HG02840 (cell line): ENCODE data around the gene LAMB2.

ENCODE experiments used
- ATAC-seq: cut with Tn5 transposase; IDR thresholded peaks from one replicate; pipeline ENCODE4 v1.9.1; 2021; ENCODE audit warnings: mild to moderate bottlenecking, moderate library complexity, moderate number of reproducible peaks; ENCODE audit not compliant: unreplicated experiment, low FRiP score

The LAMB2 gene

DNA sequence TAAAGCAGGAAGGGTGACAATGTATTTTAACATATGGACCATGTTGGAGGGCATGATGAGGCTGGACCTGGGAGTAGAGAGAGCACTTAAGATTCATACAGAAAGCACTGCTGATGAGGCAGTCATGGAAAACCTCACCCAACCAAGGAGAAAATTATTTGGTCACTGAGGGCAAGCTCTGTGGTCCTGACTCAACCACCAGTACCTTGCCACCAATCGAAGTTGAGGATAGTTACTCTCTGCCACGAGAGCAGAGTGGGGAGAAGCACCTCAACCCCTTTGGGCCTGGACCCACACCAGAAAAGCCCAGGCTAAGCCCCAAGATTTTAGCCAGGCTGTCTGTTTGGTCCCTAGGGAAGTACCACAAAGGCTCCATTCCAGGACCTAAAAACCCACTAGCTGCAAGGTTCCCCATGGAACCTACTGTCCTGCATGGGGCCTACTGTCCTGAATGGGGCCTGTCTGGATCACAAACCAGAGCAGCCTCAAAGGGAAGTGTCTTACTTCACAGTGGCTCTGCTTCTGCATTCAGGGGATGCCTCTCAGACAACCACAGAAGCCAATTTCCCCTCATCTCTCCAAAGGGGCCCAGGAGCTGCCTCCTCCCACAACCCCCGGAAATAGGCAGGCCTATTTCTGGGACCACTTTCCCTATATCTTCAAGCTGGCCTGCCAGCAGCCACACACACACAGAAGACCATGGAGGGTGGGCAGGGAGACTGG lies 29.1 kb upstream of the LAMB2 start:
- ATAC-seq, result no peak

DNA sequence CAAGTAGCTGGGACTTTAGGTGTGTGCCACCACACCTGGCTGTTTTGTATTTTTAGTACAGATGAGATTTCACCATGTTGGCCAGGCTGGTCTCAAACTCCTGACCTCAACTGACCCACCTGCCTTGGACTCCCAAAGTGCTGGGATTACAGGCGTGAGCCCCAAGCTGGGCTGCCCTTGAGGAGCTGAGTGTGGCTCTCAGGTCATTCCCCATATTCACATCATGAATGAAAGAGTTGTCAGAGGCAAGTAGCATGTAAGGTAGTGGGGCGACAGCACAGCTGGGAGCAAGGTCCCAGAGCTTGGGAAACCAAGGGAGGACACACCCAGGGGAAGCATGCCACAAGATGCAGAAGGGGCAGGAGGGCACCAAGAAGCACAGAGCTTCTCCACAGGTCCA lies 28.3 kb upstream of the LAMB2 start:
- no peak for ATAC-seq

- ATAC-seq, result no peak
Measured at GRCh38 chr3:49158792-49159191, 25.9 kb upstream of the LAMB2 start.

- ATAC-seq, result no peak
Measured at GRCh38 chr3:49158103-49158709, 25.4 kb upstream of the LAMB2 start.

DNA sequence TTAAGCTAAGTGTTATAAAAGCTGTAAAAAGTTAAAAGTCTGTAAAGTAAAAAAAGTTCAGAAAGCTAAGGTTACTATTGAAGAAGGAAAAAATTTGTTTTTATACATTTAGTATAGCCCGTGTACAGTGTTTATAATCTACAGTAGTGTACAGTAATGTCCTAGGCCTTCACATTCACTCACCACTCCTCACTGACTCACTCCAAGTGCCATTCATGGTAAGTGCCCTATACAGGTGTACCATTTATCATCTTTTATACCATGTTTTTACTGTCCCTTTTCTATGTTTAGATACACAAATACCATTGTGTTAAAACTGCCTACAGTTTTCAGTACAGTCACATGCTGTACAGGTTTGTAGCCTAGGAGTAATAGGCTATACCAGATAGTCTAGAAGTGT lies 24.4 kb upstream of the LAMB2 start:
- ATAC-seq, result no peak

DNA sequence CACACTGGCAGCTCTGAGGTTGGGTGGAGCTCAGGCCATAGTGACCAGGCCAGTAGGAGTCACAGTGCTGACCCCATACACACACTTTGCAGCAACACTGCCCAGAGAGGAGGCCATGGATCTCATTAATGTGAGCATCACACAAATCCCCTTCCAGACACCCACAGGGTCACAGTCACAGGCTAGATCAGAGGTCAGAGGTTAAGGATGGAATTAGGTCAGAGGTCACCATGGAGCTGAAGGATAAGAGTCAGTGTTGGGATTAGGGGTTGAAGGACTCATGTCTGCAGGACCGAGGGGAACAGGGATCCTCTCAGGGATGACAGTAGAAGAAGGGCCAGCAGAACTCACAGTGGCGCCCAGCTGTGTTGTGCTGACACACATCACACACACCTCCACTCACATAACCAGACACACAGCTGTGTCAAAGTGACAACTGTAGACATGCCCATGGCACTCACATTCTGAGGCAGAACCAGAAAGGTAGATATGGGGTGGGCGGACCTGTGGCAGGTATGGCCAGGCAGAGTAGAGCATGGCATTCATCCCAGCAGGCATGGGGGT lies 20.6 kb upstream of the LAMB2 start:
- no peak for ATAC-seq

- ATAC-seq, result no peak
Measured at GRCh38 chr3:49151610-49152009, 18.8 kb upstream of the LAMB2 start.

DNA sequence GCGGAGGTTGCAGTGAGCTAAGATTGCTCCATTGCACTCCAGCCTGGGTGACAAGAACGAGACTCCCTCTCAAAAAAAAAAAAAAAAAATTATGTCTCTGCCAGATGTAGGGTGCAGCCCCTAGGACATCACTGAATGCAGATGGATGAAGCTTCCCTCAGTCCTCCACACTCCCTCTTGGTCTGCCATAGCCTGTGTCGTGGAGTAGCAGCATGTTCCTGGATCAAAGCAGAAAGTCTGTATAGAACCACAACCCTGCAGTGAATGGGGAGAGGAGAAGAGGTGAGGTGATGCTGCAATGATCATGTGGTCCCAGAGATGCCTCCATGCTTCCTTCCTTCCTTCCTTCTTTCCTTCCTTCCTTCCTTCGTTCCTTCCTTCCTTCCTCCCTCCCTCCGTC lies 15.3 kb upstream of the LAMB2 start:
- no peak for ATAC-seq

GRCh38 chr3:49140080-49140479 lies 7.2 kb upstream of the LAMB2 start:
- ATAC-seq, result no peak

DNA sequence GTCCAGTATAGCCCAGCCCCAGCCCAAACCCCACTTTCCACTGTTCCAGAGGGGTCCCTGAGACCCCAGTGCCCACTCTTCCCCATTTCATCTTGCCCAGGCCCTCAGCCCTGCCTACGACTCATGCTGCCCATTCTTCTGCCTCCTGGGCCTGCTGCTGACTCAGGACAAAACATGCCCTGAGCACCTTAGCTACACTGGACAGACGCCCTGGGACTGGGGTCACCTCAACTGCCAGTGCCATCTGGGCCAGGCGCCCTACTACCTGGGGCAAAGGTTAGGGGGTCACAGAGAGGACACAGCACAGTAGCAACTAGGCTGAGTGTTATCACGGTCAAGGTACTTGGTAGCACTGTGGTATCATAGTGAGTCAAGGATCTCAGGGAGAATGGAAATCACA lies 2.6 kb upstream of the LAMB2 start:
- no peak for ATAC-seq

DNA sequence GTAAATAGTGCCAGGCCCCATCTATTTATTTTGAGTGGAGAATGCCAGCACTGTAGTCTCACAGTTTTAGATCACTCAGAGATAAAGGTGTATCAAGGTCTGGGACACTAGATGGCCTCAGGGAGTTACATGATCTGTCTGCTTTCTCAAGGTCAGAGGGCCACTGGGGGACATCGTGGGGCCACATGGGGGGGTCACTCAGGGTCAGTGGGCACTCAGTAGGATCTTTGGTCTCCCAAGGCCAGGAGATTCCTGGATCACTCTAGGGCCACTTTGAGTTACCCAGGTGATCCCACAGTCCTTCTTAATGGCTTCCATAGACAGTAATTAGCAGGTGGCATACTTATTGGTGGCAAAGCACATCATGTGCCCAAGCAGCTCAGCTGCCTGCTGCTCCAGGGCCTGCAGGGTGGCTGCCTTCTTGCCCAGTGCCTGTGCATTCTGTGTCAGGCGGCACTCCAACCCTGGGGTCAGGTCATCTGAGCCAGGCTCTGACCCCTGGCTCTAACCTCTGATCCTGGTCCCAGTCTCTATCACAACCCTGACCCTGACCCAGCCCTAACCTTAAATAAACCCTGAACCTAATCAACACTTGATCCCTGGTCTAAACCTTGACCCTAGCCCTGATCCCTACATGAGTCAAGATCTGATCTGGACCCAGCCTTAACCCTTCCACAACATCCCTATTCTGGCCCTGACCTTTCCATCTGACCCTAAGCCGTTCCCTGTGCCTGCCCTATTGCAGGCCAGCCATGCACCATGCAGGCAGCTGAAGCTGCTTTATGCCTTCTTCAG lies 1.8 kb upstream of the LAMB2 start:
- ATAC-seq, result no peak

- no peak for ATAC-seq
Measured at GRCh38 chr3:49133226-49133951, 539 bp upstream of the LAMB2 start.

- no peak for ATAC-seq
Measured at GRCh38 chr3:49132073-49132436, 795 bp downstream of the LAMB2 start.

GRCh38 chr3:49131576-49131975 lies 1.3 kb downstream of the LAMB2 start:
- no peak for ATAC-seq

DNA sequence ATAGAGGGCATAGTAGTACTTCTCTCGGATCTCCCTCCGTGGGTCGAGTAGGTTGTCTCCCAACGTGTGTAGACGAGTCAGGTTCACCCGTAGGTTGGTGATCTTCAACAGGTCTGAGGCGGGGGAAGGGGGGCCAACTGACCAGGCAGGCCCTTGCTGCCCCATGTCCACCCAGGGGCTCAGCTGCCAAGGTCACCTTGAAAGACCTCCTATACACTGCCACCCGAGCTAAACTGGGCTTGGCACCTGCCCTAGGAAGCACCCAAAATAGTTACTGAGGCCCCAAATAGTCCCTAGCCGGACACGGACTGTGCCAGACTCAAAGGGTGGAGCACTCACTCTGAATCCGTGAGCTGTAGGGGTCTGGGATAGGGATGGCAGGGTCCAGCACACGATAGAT lies 1.8 kb downstream of the LAMB2 start:
- ATAC-seq, result no peak

GRCh38 chr3:49124991-49125670 lies 7.7 kb downstream of the LAMB2 start:
- no peak for ATAC-seq

DNA sequence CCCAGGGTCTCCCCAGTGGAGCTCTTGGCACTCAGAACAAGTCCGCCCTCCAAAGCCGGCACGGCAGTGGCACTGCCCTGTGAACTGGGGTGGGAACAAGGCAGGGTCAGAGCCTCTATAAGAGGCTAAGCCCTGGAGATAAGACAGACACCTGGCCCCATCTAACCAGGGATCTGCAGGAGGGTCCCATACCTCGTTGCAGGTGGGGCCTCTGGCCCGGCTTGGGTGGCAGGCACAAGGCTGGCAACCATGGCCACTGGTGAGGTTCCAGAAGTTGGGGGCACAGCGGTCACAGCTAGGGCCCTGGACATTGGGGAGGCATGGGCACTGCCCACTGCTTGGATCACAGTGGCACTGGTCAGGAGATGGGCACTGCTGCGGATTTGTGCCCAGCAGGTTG lies 8.6 kb downstream of the LAMB2 start:
- ATAC-seq, result no peak

- no peak for ATAC-seq
Measured at GRCh38 chr3:49123687-49124086, 9.2 kb downstream of the LAMB2 start.

DNA sequence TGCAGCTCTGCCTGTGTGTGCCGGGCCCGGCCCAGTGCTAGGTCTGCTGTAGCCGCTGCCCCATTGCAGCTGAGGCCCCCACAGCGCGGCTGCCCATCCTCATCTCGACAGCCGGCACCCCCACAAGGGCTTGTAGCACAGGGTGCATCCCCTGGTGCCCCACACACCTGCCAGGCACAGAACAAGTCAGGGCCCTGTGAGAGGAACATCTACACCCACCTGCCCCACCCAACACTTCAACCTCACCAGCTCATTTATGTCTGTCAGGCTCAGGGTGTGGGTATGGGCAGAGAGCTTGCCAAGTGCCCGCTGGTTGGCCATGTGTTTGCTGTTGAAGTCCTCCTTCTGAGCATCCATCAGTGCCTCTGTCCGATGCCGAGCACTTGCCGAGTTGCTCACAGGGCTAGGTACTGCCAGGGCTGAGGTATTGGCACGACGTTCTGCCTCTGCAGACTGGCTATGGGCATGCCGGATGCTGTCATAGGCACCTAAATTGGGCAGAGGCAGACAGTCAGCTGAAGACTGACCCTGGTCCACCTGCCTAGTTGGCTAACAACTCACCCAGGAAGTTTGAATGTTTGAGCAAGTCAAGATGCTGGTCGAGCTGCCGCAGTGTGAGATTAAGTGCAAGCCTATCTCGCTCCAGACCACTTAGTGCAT lies 9.8 kb downstream of the LAMB2 start:
- ATAC-seq, result no peak

- ATAC-seq, result no peak
Measured at GRCh38 chr3:49122451-49122850, 10.4 kb downstream of the LAMB2 start.
